ENCODE results near the gene COX7A2. TPM values are rescaled to one million over a fixed set of nuclear protein-coding genes. Genes with fewer than 3 reads are reported as not detected.
A peak's percentile ranks its signal among the peaks of the same experiment; 100 is the strongest.

The COX7A2 gene
- total and polyA plus RNA-seq, 10 of the 15 experiments (the other 5 are each of a cell fraction or from before 2014, with no cell fraction given): 199 to 1,834 (median 576) TPM

- TF ChIP-seq E2F8 (IDR thresholded peaks at IDR 0.05; ENCODE audit: low read depth, partially characterized antibody): no peak
- no peak for TF ChIP-seq CBX5 (IDR thresholded peaks at IDR 0.05; ENCODE audit: low read depth)
- TF ChIP-seq ZNF592 (IDR thresholded peaks at IDR 0.05): no peak
- TF ChIP-seq FOXK2 (IDR thresholded peaks at IDR 0.05): no peak
- no peak for TF ChIP-seq HDAC6 (IDR thresholded peaks at IDR 0.05; ENCODE audit: unreplicated experiment)
- no peak for TF ChIP-seq CREB1 (IDR thresholded peaks at IDR 0.05; ENCODE audit: low read depth)
- no peak for TF ChIP-seq GATAD2B (conservative IDR thresholded peaks at IDR 0.05; ENCODE audit: low read depth)
- no peak for TF ChIP-seq SKIL (IDR thresholded peaks at IDR 0.05; ENCODE audit: low read depth, poor library complexity, severe bottlenecking)
- TF ChIP-seq SMC3 (IDR thresholded peaks at IDR 0.05; ENCODE audit: borderline replicate concordance, low read length): 0 out of 2 replicates have a peak, but pooled peaks have one; percentile 8
These were observed 12.9 kb downstream of the COX7A2 start (continued) for GRCh38 chr6:75230484-75231325.

Measured in GM12878 (cell line).